AG08396 (cell line): ENCODE measurements around the gene CLMP.
"Not testable (repeated sequence)": the region's sequence is repeated elsewhere in the genome, so short reads cannot be mapped to it uniquely, and the experiment has no call there.

ENCODE experiments used
- DNase-seq: peaks from one replicate; pipeline ENCODE4 v3.0.0; 2012; ENCODE audit warnings: low spot score, mixed read lengths

Gene CLMP

GRCh38 chr11:123135863-123136446, 59.1 kb downstream of the CLMP start:
- DNase-seq, result no peak

GRCh38 chr11:123132881-123133280, 62.2 kb downstream of the CLMP start:
- DNase-seq, result no peak

- not testable (repeated sequence) for DNase-seq
These were observed 62.8 kb downstream of the CLMP start for GRCh38 chr11:123132034-123132766.

GRCh38 chr11:123129920-123130319, 65.1 kb downstream of the CLMP start:
- peak; percentile 42 for DNase-seq

GRCh38 chr11:123125169-123125568, 69.9 kb downstream of the CLMP start:
- DNase-seq, result no peak

- no peak for DNase-seq
These were observed 72.2 kb downstream of the CLMP start for GRCh38 chr11:123122852-123123251.

GRCh38 chr11:123122341-123122740, 72.7 kb downstream of the CLMP start:
- DNase-seq, result no peak

GRCh38 chr11:123116486-123116885, 78.6 kb downstream of the CLMP start:
- no peak for DNase-seq

- DNase-seq, result peak; percentile 35
These were observed 83.6 kb downstream of the CLMP start for GRCh38 chr11:123111465-123111864.

- no peak for DNase-seq
These were observed 84.7 kb downstream of the CLMP start for GRCh38 chr11:123110397-123110796.

- DNase-seq, result no peak
These were observed 87.0 kb downstream of the CLMP start for GRCh38 chr11:123107945-123108495.

GRCh38 chr11:123104697-123105096, 90.4 kb downstream of the CLMP start:
- DNase-seq, result no peak

- peak; percentile 58 for DNase-seq
These were observed 91.6 kb downstream of the CLMP start for GRCh38 chr11:123103326-123103980.

- DNase-seq, result no peak
These were observed 94.5 kb downstream of the CLMP start for GRCh38 chr11:123100379-123101085.

- no peak for DNase-seq
These were observed 96.1 kb downstream of the CLMP start for GRCh38 chr11:123098990-123099389.

- no peak for DNase-seq
These were observed 101.3 kb downstream of the CLMP start for GRCh38 chr11:123093739-123094138.

- DNase-seq, result no peak
These were observed 103.5 kb downstream of the CLMP start for GRCh38 chr11:123091506-123091905.

GRCh38 chr11:123090168-123090567, 104.9 kb downstream of the CLMP start:
- not testable (repeated sequence) for DNase-seq

GRCh38 chr11:123088896-123089295, 106.2 kb downstream of the CLMP start:
- DNase-seq, result not testable (repeated sequence)

GRCh38 chr11:123087657-123088056, 107.4 kb downstream of the CLMP start:
- DNase-seq, result not testable (repeated sequence)

- no peak for DNase-seq
These were observed 108.7 kb downstream of the CLMP start for GRCh38 chr11:123086305-123086704.

- no peak for DNase-seq
These were observed 109.6 kb downstream of the CLMP start for GRCh38 chr11:123085497-123085896.
